AG04450 (cell line): Measurements from ENCODE around the gene ACTRT2. TPM values are rescaled to one million over a fixed set of nuclear protein-coding genes. Genes with fewer than 3 reads are reported as not detected.

Source experiments
- CTCF ChIA-PET: fragments of 300-600, 350-600 bp; formaldehyde crosslinking; extraction: SDS; loops from one replicate; lab custom pipeline; 2022; ENCODE audit warnings: antibody characterized with exemption, inconsistent platforms; lab: Charles Lee
- POLR2A ChIA-PET: fragments of 350-600 bp; formaldehyde crosslinking; extraction: SDS; loops from one replicate; lab custom pipeline; 2021; ENCODE audit warnings: antibody characterized with exemption, inconsistent platforms; lab: Yijun Ruan, JAX
- DNase-seq: peaks from one replicate; pipeline ENCODE4 v3.0.0-alpha.2; 2011; ENCODE audit warnings: low read depth, low spot score
- H3K27ac ChIP-seq: one replicate; pipeline ENCODE4 v1.5.1; 2012; ENCODE audit warnings: low read depth, low read length, control low read depth
- H3K27me3 ChIP-seq: one replicate; pipeline ENCODE4 v1.6.0; 2012; ENCODE audit warnings: low read length; ENCODE audit not compliant: control insufficient read depth, insufficient read depth
- H3K4me3 ChIP-seq: 2 replicates; pipeline ENCODE4 v1.5.1; 2011; ENCODE audit warnings: mild to moderate bottlenecking, low read depth, low read length, control low read depth
- H3K9me3 ChIP-seq: 2 replicates; pipeline ENCODE4 v1.5.1; 2012; ENCODE audit warnings: low read length; ENCODE audit not compliant: control insufficient read depth, insufficient read depth
- CTCF ChIP-seq: IDR thresholded peaks from 2 replicates; pipeline ENCODE4 v1.5.1; 2011; ENCODE audit warnings: low read depth, low read length, control low read depth, inconsistent platforms
- polyA plus RNA-seq: library from polyadenylated mRNA; depleted of rRNA; stranded (reverse); fragments of >200 nt; gene quantifications from 2 replicates; pipeline ENCODE4 v1.2.3, GENCODE V29; 2011

ACTRT2 gene
- polyA plus RNA-seq, 1 experiment = not detected

GRCh38 chr1:3000214-3000613 lies 21.1 kb upstream of the ACTRT2 start:
- ChIA-PET CTCF (no interaction called here), POLR2A (no interaction called here)
- no peak for DNase-seq
- no peak overlapping the region for H3K27ac ChIP-seq
- H3K9me3 ChIP-seq = peaks cover 61% of the 10 kb centered on the region
- no peaks in the 10 kb centered on the region for H3K27me3 ChIP-seq
- no peak overlapping the region for H3K4me3 ChIP-seq
- no peak for TF ChIP-seq CTCF

- ChIA-PET CTCF (no interaction called here), POLR2A (no interaction called here)
- TF ChIP-seq CTCF = no peak
- Histone ChIP-seq H3K27me3 (no peaks in the 10 kb centered on the region), H3K9me3 (peaks cover 68% of the 10 kb centered on the region), H3K27ac (no peak overlapping the region), H3K4me3 (no peak overlapping the region)
- no peak for DNase-seq
Measured at GRCh38 chr1:3000671-3001470, 20.4 kb upstream of the ACTRT2 start.

GRCh38 chr1:3001471-3002348 lies 19.6 kb upstream of the ACTRT2 start:
- no peaks in the 10 kb centered on the region for H3K27me3 ChIP-seq
- no peak for TF ChIP-seq CTCF
- no peak overlapping the region for H3K4me3 ChIP-seq
- H3K9me3 ChIP-seq = peaks cover 68% of the 10 kb centered on the region
- CTCF ChIA-PET = no interaction called here
- no peak for DNase-seq
- no peak overlapping the region for H3K27ac ChIP-seq
- POLR2A ChIA-PET = no interaction called here

GRCh38 chr1:3002349-3003038 lies 18.8 kb upstream of the ACTRT2 start:
- Histone ChIP-seq H3K27ac (no peak overlapping the region), H3K27me3 (no peaks in the 10 kb centered on the region), H3K9me3 (peaks cover 71% of the 10 kb centered on the region), H3K4me3 (no peak overlapping the region)
- no peak for TF ChIP-seq CTCF
- DNase-seq = no peak
- ChIA-PET CTCF (no interaction called here), POLR2A (no interaction called here)
